Activated B cell treated with CpG ODN at 0.5 μM for 24 hours (primary cell): ENCODE data around the gene PI4KB. TPM values are rescaled to one million over a fixed set of nuclear protein-coding genes. Genes with fewer than 3 reads are reported as not detected.

Experiments
- ATAC-seq: fragments of 200-7000 bp; cut with Tn5 transposase; one replicate; pipeline ENCODE4 v1.10.0; 2021; ENCODE audit warnings: low read depth, mild to moderate bottlenecking, moderate library complexity
- CTCF ChIA-PET: fragments of 350-600 bp; sonication (Branson Sonifier 250); formaldehyde crosslinking; loops from one replicate; lab custom pipeline; 2021; ENCODE audit warnings: antibody characterized with exemption; lab: Charles Lee
- POLR2A ChIA-PET: fragments of 350-600 bp; sonication (Branson Sonifier 250); formaldehyde crosslinking; loops from one replicate; lab custom pipeline; 2021; ENCODE audit warnings: antibody characterized with exemption; lab: Charles Lee
- DNase-seq: peaks from one replicate; pipeline ENCODE4 v3.0.0; 2022
- H3K27ac Mint-ChIP-seq: one replicate; pipeline ENCODE4 v1.8.0; 2020; ENCODE audit warnings: mixed read lengths
- H3K27me3 Mint-ChIP-seq: one replicate; pipeline ENCODE4 v1.8.0; 2021; ENCODE audit warnings: mixed read lengths
- H3K36me3 Mint-ChIP-seq: one replicate; pipeline ENCODE4 v1.8.0; 2021; ENCODE audit warnings: low read depth, mixed read lengths
- H3K4me1 Mint-ChIP-seq: one replicate; pipeline ENCODE4 v1.8.0; 2021; ENCODE audit warnings: mixed read lengths
- H3K4me3 Mint-ChIP-seq: one replicate; pipeline ENCODE4 v1.8.0; 2020; ENCODE audit warnings: mild to moderate bottlenecking, mixed read lengths
- H3K9me3 Mint-ChIP-seq: one replicate; pipeline ENCODE4 v1.8.0; 2020; ENCODE audit warnings: mixed read lengths
- intact Hi-C: fragments of 100-400 bp; cut with micrococcal nuclease; formaldehyde crosslinking; loops from one replicate; pipeline ENCODE4 v1.15.1; 2024
- total RNA-seq: library from RNA; stranded (reverse); gene quantifications from 2 replicates; pipeline ENCODE4 v1.2.3, GENCODE V29; 2022
- TF ChIP-seq, protein P1 (sequence below): fragments of 200-600 bp; IDR thresholded peaks from one replicate; pipeline ENCODE4 v1.8.0; 2022; ENCODE audit warnings: antibody characterized with exemption, mild to moderate bottlenecking

Gene PI4KB
- total RNA-seq, 1 donor from 2014 or later: 113 TPM

- no peaks in the 10 kb centered on the region for H3K9me3 Mint-ChIP-seq
- ChIA-PET CTCF (no interaction called here), POLR2A (interaction anchor here (1.0 to 1.1 kb wide), 2 partner anchors 21 to 41 kb away, joined by 3 read pairs; partner anchors contain the start of gene RFX5)
- TF ChIP-seq, protein P1, sequence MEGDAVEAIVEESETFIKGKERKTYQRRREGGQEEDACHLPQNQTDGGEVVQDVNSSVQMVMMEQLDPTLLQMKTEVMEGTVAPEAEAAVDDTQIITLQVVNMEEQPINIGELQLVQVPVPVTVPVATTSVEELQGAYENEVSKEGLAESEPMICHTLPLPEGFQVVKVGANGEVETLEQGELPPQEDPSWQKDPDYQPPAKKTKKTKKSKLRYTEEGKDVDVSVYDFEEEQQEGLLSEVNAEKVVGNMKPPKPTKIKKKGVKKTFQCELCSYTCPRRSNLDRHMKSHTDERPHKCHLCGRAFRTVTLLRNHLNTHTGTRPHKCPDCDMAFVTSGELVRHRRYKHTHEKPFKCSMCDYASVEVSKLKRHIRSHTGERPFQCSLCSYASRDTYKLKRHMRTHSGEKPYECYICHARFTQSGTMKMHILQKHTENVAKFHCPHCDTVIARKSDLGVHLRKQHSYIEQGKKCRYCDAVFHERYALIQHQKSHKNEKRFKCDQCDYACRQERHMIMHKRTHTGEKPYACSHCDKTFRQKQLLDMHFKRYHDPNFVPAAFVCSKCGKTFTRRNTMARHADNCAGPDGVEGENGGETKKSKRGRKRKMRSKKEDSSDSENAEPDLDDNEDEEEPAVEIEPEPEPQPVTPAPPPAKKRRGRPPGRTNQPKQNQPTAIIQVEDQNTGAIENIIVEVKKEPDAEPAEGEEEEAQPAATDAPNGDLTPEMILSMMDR: no peak
- H3K4me1 Mint-ChIP-seq: no peaks in the 10 kb centered on the region
- no peaks in the 10 kb centered on the region for H3K27me3 Mint-ChIP-seq
- H3K4me3 Mint-ChIP-seq: no peak overlapping the region
- DNase-seq (no peak), ATAC-seq (no peak)
- H3K36me3 Mint-ChIP-seq: no peaks in the 10 kb centered on the region
- intact Hi-C loops: no loop called here
- H3K27ac Mint-ChIP-seq: no peak overlapping the region
These were observed 40.6 kb upstream of the PI4KB start for GRCh38 chr1:151367658-151368392.

GRCh38 chr1:151364996-151365395 lies 37.8 kb upstream of the PI4KB start:
- no peak for ATAC-seq
- DNase-seq: no peak
- Mint-ChIP-seq H3K4me1 (no peaks in the 10 kb centered on the region), H3K27ac (no peak overlapping the region), H3K36me3 (no peaks in the 10 kb centered on the region), H3K9me3 (no peaks in the 10 kb centered on the region), H3K4me3 (no peak overlapping the region), H3K27me3 (no peaks in the 10 kb centered on the region)
- ChIA-PET POLR2A (interaction anchor here (1.1 kb wide), 1 partner anchor 38 kb away, joined by 3 read pairs; the partner anchor contains the start of gene PI4KB), CTCF (no interaction called here)
- TF ChIP-seq, protein P1: no peak
- intact Hi-C loops: no loop called here

DNA sequence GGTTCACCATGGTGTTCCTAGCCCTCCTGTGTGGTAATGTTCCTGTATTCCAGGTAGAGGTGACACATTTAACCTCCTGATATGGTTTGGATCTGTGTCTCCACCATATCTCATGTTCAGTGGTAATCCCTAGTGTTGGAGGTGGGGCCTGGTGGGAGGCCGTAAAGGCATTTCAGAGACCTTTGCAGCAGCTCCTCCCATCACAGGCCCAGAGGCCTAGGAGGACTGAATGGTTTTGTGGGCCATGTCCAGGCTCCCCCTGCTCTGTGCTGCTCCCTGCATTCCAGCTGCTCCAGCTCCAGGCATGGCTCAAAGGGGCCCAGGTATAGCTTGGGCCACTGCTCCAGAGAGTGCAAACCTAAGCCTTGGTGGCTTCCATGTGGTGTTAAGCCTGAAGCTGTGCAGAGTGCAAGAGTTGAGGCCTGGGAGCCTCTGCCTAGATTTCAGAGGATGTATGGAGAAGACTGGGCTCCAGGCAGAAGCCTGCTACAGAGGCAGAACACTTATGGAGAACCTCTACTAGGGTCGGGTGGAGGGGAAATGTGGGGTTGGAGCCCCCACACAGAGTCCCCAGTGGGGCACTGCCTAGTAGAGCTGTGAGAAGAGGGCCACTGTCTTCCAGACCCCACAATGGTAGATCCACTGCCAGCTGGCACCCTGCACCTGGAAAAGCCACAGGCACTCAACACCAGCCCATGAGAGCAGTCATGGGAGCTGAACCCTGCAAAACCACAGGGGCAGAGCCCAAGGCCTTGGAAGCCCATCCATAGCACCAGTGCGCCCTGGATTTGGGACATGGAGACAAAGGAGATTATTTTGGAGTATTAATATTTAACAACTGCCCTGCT lies 35.3 kb upstream of the PI4KB start:
- Mint-ChIP-seq H3K36me3 (no peaks in the 10 kb centered on the region), H3K4me3 (no peak overlapping the region), H3K4me1 (no peaks in the 10 kb centered on the region), H3K27me3 (no peaks in the 10 kb centered on the region), H3K9me3 (no peaks in the 10 kb centered on the region), H3K27ac (no peak overlapping the region)
- ATAC-seq (no peak), DNase-seq (no peak)
- TF ChIP-seq, protein P1: no peak
- POLR2A ChIA-PET: no interaction called here
- CTCF ChIA-PET: no interaction called here
- intact Hi-C loops: no loop called here

DNA sequence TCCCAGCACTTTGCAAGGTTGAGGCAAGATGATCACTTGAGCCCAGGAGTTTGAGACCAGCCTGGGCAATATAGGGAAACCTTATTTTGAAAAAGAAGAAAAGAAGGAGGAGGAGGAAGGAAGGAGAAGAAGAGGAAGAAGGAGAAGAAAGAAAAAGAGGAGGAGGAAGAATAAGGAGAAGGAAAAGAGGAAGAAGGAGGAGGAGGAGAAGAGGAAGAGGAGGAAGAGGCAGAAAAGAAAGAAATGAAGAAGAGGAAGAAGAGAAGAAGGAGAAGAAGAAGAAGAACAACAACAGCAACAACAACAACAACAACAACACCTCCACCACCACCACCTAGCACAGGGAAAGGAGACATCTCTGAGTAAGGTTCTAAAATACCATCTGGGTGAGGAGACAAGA lies 34.7 kb upstream of the PI4KB start:
- no peak overlapping the region for H3K4me3 Mint-ChIP-seq
- ChIA-PET CTCF (no interaction called here), POLR2A (no interaction called here)
- H3K27me3 Mint-ChIP-seq: no peaks in the 10 kb centered on the region
- DNase-seq (no peak), ATAC-seq (no peak)
- H3K27ac Mint-ChIP-seq: no peak overlapping the region
- no peaks in the 10 kb centered on the region for H3K36me3 Mint-ChIP-seq
- intact Hi-C loops: no loop called here
- H3K4me1 Mint-ChIP-seq: no peaks in the 10 kb centered on the region
- TF ChIP-seq, protein P1: no peak
- H3K9me3 Mint-ChIP-seq: no peaks in the 10 kb centered on the region

- no peaks in the 10 kb centered on the region for H3K4me1 Mint-ChIP-seq
- no peaks in the 10 kb centered on the region for H3K27me3 Mint-ChIP-seq
- intact Hi-C loops: no loop called here
- no peak overlapping the region for H3K27ac Mint-ChIP-seq
- POLR2A ChIA-PET: interaction anchor here (0.7 to 1.1 kb wide), 2 partner anchors 10 to 16 kb away, joined by 3 read pairs; partner anchors contain the start of gene RFX5
- H3K9me3 Mint-ChIP-seq: peaks cover 4% of the 10 kb centered on the region
- H3K4me3 Mint-ChIP-seq: no peak overlapping the region
- no peak for ATAC-seq
- no peak for DNase-seq
- no peaks in the 10 kb centered on the region for H3K36me3 Mint-ChIP-seq
- CTCF ChIA-PET: no interaction called here
- TF ChIP-seq, protein P1: no peak
These were observed 29.5 kb upstream of the PI4KB start for GRCh38 chr1:151356696-151357095.
